AG04449 (cell line): ENCODE results near the gene RNLS.

Source experiments
- CTCF ChIA-PET: fragments of 350-600 bp; formaldehyde crosslinking; extraction: SDS; loops from one replicate; lab custom pipeline; 2021; ENCODE audit warnings: antibody characterized with exemption; lab: Yijun Ruan, JAX
- POLR2A ChIA-PET: fragments of 400-600, 350-600 bp; formaldehyde crosslinking; extraction: SDS; loops from one replicate; lab custom pipeline; 2020; ENCODE audit warnings: antibody characterized with exemption, inconsistent platforms; lab: Yijun Ruan, JAX
- DNase-seq: peaks from one replicate; pipeline ENCODE4 v3.0.0-alpha.2; 2010; ENCODE audit warnings: low read depth, low spot score
- H3K4me3 ChIP-seq: 2 replicates; pipeline ENCODE4 v1.5.1; 2011; ENCODE audit warnings: low read depth, mild to moderate bottlenecking, control low read depth, low read length
- CTCF ChIP-seq: IDR thresholded peaks from one replicate; pipeline ENCODE4 v1.5.1; 2011; ENCODE audit warnings: mild to moderate bottlenecking, moderate library complexity, low read length, control low read depth, inconsistent platforms; ENCODE audit not compliant: insufficient read depth; ENCODE audit errors: missing control alignments

The RNLS gene

GRCh38 chr10:88292185-88292514 lies 291.0 kb downstream of the RNLS start:
- ChIA-PET POLR2A (no interaction called here), CTCF (interaction anchor here (1.5 to 1.7 kb wide), 2 partner anchors 11 to 97 kb away, joined by 6 to 7 read pairs; no protein-coding TSS in a partner anchor)
- H3K4me3 ChIP-seq = no peak overlapping the region
- no peak for DNase-seq
- no peak for TF ChIP-seq CTCF

DNA sequence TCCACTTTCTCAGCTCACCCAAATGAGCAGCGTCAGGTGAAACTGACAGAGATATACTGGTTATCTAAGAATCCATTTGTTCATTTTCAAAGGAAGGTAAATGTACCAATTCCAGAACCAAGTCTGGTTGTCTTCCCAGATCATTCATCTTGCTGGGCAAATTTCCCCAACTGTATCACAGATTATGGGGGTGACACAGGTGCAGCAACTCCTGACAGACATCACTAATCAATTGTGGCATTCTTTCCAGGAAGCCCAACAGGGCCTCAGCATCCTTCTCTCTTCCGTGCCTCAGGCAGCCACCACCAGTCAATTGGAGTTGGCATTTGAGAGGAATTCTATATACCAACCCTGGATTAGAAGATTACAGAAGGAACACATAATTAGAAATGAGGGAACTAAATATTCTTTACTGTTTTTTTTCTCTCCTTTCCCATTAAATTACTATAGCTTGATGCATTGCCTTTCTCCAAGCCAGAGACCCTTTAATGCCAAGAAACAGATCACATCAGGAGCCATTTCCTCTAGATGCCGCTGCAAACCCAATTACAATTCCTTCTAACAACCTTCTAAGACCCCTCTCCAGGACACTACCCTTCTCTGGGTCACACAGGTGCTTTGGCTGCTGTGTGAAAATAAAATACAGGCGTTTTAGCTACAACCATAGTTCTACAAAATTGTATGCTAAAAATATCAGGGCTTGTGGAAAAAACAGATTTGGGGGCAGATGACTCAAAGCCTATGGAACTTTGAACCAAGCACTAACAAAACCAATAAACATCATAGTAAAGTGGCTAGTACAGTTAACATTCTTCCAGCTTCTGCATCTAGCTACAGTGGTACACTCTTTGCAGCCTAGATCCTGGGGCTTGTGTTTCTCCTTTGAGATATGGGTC lies 291.6 kb downstream of the RNLS start:
- DNase-seq = no peak
- CTCF ChIA-PET = interaction anchor here (1.5 kb wide), 1 partner anchor 98 kb away, joined by 7 read pairs; no protein-coding TSS in a partner anchor

DNA sequence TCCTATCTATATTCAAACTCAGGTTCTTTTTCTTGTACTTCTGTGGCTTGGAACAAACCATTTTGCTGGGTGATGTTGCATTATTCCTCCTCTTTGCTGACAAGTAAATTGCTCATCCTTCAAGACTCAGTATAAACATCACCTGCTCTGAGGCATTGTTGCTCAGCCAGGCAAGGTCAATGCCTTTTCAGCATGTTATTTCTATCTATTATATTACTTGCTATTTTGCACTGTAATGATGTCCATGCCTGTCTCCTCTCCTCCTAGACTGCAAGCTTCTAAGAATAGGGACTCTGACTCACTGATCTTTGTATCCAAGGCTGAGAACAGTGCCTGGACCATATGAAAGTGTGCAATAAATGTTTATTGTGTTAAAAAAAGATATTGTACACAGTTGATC lies 293.8 kb downstream of the RNLS start:
- POLR2A ChIA-PET = no interaction called here
- TF ChIP-seq CTCF = no peak
- CTCF ChIA-PET = no interaction called here
- no peak overlapping the region for H3K4me3 ChIP-seq
- no peak for DNase-seq

More for the DNA sequence above, 291.6 kb downstream of the RNLS start:
- POLR2A ChIA-PET = no interaction called here
- no peak overlapping the region for H3K4me3 ChIP-seq
- no peak for TF ChIP-seq CTCF

DNA sequence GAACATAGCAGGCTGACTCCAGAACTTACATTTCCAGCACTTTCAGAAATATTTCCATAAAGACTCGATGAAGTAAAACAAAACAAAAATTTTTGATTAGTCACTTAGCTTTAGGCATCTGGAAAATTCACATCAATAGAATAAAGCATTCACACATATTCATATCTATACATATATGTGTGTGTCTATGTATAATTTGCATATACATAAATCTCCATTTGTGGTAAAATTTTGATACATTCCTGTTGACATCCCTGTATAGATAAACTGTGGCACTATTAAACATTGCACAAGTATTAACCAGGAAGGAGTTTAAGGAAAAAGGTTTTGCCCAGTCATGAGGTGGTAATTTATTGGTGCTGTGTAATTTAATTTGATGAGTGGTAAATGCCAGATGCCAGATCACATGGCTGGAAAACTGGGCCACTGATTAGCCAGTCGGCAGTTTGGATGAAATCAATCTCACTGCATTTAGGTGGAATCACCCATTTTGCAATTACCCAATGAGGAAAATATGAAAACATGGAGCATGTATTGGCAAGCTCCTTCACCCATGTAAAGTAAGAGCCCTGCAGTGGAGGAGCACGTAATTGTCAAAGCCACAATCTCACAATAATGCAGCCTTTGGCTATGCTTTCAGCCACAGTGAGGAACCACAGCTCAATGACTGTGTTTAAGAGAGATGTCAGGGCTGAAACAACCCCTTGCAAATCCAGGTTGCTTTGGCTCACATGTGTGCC lies 294.6 kb downstream of the RNLS start:
- CTCF ChIA-PET = no interaction called here
- POLR2A ChIA-PET = no interaction called here

DNA sequence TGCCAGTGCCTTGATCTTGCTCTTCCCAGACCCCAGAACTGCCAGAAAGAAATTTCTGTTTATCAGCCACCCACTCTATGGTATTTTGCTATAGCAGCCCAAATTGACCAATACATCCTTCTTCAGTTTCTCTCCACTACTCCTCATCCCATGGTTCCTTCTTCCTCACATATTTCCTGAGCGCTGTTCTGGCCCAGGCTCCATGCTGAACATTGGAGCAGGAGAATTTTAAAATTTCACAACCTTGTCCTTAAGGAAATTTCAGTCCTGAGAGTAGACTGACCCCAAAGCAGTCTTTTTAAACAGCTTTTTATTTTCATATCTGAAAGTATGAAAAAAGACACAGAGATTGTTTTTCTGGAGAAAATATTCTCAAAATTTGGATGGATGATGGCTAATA lies 297.1 kb downstream of the RNLS start:
- POLR2A ChIA-PET = no interaction called here
- TF ChIP-seq CTCF = no peak
- no peak for DNase-seq
- CTCF ChIA-PET = interaction anchor here (1.4 kb wide), 1 partner anchor 14 kb away, joined by 3 read pairs; no protein-coding TSS in a partner anchor
- no peak overlapping the region for H3K4me3 ChIP-seq

More for the DNA sequence above, 294.6 kb downstream of the RNLS start:
- no peak overlapping the region for H3K4me3 ChIP-seq
- TF ChIP-seq CTCF = no peak
- no peak for DNase-seq
